Limb (tissue), 2 donors: ENCODE results near the gene PRSS16.

Experiments used
- DNase-seq, 2 donors: peaks; one replicate each; pipeline ENCODE4 v3.0.0-alpha.2; 2016; ENCODE audit errors: extremely low spot score in 2 of 2

Gene PRSS16

DNA sequence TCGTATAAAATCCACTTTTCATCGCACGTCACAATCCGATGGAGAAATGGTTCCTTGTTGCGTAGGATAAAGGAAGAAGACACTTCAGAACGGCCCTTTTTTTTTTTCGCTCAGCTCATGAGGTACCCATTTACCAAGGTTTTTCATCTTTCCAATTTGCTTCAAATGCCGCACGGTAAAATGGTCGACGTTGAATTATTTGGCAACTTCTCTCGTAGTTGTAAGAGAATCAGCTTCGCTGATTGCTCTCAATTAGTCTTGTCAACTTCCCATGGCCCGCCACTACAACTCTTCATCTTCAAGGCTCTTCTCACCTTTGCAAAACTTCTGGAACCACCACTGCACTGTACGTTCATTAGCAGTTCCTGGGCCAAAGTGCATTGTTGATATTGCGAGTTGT lies 35.8 kb downstream of the PRSS16 start:
- DNase-seq, result no peak

DNA sequence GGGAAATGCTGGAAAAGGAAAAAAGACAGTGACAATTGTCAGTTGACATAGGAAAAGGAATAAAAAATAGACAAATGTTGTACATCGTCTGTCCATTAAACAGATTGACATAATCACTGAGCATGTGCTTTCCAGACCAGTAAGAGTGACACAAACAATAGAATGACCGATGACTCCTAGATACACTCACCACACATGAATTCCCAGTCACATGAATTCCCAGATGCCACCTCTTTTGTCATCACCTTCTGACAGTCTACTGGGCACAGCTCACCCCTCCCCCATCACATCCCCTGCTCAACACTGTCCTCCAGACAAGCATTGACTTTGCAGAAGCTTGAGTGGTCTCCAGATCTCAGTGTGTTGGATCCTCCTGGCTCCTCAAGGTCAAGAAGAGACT lies 38.6 kb downstream of the PRSS16 start:
- DNase-seq, result no peak

DNA sequence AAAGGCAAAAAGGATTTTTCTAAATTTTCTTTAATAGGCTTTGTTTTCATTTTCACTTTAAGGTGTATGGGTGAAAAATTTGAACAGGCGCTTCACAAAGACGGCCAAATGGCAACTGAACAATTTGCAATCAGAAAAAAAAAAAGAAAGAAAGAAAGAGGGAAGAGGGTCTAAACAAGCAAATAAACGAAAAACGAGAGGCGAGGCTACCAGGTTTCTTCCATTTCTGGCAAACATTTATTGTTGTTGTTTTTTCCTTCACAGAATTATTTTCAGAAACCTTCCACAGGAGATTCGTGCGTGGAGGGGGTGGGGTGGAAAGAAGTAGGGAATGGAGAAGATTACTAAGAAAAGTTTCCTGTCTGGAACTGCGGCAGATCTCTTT lies 40.2 kb downstream of the PRSS16 start:
- DNase-seq, result no peak

DNA sequence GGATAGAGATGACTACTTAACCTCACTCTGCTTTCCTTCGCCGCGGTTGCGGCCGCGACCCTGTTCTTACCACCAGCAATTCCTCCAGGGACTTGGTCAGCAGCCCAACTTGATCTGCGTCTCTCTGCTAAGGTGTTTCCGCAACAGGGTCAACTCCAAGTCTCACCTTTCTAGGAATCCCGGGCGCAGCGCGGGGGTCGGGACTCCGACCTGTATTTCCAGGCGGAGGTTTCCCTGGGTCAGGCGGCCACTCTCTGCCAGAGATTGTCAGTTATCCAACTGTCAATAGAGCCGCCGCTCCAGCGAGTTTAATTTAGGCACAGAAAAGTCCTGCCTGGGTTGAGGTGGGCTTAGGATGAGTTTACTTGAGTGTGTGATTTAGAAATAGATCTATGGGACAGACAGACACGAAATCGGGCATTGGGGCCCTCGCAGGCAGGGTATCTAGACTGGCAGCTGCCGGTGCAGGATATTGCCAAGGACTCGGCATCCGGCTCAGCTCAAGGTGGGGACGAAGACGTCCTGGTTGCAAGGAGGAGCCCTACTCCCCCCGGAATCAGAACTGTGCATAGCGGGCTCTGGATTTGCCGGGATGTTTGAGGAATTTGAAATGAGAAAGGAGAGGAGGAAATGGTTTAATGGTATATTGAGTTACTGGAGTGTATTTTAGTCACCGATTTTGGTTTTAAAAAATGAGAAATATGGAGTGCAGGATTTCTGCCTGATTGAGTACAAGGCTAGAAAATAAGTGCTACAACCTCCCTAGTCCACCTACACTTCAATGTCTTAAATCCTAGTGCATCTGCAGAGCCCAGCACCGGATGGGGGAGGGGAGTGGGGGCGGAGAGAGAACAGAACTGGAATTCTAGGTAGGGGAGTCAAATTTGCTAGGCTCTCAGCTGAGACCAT lies 40.9 kb downstream of the PRSS16 start:
- no peak for DNase-seq

DNA sequence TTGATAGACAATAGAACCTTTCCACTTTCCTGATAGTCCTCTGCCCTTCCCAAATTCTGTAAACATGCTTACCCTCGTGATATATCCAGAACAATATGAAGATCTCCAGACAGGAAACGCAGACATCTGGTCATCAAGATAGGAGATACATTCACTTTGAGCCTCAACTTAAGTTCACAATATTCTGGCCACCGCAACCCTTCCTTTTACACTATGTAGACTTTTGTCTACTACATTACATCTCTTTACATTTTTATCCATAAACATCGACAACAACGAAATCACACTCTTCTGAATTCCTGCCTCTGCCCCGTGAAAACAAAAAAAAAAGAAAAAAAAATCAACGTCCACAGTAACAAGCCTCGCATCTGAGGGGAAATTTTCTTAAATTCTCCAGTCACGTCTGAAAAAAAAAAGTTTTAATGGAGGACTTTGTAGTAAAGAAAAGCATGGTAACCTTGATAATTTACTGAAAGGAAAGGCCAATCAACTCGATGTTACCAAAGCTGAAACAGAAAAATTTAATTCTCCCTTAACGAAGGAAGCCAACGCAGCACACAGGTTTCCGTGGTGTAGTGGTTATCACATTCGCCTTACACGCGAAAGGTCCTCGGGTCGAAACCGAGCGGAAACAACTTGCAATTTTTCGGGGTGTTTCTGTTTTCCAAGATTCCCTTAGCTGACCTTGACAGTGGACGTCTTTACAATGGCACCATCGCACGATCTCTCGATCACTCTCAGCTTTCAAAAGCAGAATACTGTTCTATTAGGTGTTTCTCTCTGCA lies 42.8 kb downstream of the PRSS16 start:
- no peak for DNase-seq

DNA sequence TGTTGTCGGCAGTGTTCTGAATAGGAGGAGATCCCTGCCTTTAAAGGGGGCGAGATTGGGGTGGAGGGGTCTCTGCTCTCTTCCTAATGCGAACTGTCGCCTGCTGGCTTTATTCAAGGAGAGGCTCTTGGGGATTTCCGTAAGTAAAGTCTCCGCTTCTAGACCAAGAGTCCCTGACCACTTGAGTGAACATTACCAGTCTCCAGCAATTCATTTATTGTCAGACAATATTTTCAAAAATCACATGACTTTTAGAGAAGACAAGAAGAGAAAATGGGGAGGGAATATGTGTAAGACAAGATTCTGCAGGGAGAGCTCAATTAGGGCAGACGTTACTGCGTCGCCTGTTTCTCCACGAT lies 43.3 kb downstream of the PRSS16 start:
- no peak for DNase-seq

DNA sequence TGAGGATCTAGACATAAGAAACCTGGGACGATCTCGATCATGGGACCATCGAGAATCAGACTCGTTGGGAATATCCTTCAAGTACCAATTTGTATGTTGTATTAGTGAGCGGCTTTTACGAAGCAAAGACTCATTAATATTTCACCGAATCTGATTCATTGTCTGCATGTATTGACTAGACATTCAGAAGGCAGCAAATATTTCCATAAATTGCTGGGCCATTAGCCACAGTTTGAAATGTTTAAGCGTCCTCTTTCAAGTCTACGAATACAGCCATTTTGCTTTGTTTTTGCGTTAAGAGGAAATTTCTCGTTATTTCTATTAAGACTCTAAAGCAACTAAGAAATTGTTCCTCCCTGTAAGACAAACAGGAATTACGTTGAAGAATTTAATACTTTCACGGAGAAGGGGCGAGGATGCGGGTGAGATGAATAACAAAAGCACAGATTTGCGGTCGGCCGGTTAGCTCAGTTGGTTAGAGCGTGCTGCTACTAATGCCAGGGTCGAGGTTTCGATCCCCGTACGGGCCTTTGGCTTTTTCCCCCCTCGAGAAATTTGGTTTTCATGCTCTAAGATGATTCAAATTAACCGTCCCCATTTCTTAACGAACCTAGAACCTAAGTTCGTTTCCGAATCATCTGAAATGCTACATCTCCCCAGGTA lies 46.1 kb downstream of the PRSS16 start:
- DNase-seq, result no peak

DNA sequence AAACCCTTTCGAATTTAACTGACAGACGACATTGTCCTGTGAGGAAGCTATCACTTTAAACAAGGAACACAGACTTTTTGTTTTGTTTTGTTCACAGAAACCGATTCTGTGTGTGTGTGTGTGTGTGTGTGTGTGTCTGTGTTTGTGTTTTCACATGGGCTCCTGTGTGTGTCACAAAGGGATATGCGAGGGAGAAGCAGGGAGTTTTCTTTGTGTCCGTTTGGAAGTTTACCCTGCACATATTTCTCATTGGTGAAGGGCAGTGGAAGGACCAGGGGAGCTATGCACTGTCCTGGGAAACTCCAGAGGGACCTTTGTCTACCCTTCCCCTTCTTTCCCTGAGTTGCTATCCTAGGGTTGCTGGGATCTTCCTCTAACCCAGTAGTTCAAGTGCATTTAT lies 46.9 kb downstream of the PRSS16 start:
- DNase-seq, result no peak

DNA sequence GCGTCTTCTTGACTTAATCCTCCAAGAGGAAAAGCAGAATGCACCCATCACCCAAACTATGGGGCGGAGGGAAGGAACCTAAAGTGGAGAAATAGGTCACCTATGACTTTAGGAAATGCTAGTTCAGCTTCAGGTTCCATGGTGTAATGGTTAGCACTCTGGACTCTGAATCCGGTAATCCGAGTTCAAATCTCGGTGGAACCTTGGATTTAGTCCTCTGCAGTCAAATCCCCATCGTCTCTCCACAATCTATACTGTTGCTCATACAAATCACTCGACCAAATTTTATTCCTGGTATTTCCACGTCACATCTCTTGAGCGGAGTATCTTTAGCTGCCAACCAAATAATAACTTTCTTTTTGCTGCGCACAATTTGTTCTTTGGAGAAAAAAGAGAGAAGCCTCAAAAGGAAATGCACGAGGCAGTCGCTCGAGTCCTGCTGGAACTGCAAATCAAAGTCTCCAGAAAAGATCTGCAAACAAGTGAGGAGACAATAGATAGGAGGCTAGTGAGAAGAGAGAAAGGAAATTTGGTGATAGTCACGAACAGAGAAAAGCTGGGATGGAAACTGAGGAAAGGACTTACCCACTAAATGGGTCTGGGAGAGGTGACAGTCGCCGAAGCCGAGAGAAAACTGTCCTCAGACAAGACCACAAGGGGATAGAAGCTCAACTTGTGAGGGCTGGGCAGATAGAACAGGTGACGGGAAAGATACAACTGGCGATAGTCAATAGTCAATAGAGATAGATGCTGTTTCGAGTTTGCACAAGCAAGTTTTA lies 48.0 kb downstream of the PRSS16 start:
- DNase-seq, result no peak

DNA sequence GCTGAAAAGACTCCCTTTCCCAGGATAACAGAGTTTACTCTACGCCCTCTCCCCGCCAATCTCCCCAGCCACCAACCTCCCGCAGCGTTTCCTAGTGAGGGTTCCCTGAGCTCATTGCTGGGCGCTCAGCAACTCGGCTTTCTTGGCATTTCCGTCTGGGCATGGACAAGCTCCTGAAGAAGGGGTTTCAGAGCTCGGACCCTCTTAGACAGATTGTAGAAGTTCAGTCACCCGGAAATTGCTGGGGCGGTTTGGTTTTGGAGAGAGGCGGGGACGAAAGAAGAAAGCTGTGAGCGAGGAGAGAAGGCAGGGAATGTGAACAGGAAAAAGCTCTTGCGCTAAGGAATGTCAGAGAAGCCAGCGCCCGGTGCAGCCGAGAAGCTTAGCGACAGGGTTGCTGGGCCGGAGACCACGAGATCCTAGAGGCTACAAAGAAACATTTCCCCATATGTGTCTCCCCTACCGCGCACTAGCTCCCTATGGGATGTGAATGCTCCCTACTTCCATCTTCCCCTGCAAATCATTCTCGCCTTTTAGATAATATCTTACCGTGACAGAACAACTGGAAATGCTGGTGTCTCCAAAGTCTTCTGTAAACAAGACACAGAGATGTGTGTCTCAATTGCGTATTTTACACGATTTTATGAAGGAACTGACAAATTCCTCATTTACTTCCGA lies 48.7 kb downstream of the PRSS16 start:
- no peak for DNase-seq

DNA sequence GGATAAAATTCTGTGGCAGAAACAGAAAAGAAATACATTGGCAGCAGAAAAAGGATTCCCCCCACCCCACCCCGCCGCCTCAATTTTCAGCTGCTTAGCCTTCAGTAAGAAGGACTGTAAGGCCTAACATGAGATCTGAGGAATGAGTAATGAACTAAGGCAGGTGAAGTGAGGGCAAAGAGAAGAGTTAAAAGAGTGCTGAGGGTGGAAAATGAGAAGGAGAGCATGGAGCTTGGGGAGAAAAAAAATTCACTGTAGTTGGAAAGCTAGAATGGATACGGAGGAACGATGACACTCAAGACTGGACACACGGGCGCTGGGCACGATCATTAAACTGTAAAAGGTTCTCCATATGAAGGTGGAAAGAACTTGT lies 50.0 kb downstream of the PRSS16 start:
- DNase-seq, result no peak

DNA sequence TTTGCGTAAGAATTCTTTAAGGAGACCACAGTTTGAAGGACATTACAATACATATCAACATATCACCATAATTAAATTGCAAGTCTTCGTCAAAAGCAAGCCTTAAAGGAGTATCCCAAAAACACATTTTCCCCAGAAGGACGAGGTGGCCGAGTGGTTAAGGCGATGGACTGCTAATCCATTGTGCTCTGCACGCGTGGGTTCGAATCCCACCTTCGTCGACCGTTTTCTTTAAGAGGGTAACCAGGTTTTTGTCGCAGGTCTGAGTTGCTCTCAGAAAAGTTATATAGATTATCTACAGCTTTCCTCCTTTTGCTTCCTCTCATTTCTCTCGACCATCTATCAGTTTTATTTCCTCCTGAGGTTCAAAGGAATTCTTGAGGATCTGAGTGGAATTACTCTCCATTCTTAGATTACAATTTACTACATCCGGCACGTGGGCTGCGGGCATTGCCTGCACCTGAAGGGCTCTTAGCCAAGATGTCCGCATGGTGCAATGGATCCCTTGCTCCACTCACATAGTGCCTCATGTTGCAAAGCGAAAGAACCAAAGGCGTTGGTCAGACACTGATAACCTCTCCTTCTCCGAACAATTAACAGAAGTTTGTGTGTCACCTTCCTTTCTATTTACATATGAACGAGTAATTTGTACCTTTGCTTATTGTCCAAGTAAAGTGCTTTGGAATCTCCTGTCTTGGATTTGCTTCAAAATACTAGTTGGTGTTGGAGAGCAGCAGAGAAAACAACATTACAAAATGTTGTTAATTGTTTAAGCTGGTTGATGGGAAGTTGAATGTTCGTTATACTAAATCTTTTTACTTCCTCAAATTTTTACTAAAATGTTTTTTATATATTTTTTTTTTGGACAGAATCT lies 50.6 kb downstream of the PRSS16 start:
- DNase-seq, result no peak

DNA sequence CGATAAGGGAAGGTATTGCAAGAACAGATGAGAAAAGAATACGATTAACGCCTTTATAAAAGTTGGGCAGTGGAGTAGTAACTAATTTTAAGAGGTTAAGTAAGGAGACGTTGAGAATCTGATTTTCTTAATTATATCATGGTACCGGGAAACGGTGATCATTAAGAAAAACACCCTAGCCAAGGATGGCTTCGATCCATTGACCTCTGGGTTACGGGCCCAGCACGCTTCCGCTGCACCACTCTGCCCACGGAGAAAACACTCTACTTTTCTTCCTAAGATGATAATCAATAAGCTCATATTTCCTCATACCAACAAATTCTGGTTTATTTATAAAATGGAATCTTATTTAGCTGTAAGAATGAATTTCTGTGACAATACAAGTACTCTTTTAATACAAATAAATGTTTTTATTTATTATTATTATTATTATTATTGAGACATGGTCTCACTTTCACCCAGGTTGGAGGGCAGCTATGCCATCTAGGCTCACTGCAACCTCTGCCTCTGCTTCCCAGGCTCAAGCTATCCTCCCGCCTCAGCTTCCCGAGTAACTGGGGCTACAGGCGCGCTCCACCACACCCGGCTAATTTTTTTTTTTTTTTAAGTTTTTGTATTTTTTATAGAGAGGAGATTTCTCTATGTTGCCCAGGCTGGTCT lies 56.2 kb downstream of the PRSS16 start:
- no peak for DNase-seq
